ENCODE measurements around the gene SPATA31C1.

DNA sequence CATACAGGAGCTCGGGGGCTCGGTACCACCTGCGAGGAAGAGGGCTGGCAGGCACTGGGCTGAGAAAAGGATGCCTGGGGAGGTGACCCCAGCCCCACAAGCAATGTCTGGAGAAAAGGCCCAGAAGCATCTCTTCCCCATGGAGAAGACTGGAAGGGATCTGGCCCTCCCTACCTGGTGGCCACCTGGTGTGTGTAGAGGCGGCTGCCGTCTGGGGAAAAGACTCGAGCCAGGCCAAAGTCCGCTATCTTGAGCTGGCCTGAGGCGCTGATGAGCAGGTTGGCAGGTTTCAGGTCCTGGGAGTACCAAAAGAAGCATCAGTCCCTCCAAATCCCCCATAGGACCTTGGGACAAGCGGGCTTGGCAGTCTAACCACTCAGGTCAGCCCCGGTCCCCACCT is 52.8 kb downstream of the SPATA31C1 start:
- TF ChIP-seq CTCF (IDR thresholded peaks at IDR 0.05) (no peak), POLR2A (IDR thresholded peaks at IDR 0.05) (no peak)

Measured in body of pancreas (tissue), 4 donors.